WTC11 (cell line): Measurements from ENCODE around the gene GPR17. TPM values are rescaled to one million over a fixed set of nuclear protein-coding genes. Genes with fewer than 3 reads are reported as not detected.

ENCODE experiments used
- ATAC-seq: fragments of 200-7000 bp; cut with Tn5 transposase; 2 replicates; pipeline ENCODE4 v1.10.0; 2021; ENCODE audit warnings: mild to moderate bottlenecking, moderate library complexity
- CTCF ChIA-PET: fragments of 300-600 bp; sonication (Branson Sonifier 250); formaldehyde crosslinking; loops from one replicate; lab custom pipeline; 2021; ENCODE audit warnings: antibody characterized with exemption; lab: Charles Lee
- POLR2A ChIA-PET: fragments of 350-600 bp; sonication (Branson Sonifier 250); formaldehyde crosslinking; loops from one replicate; lab custom pipeline; 2021; ENCODE audit warnings: antibody characterized with exemption; lab: Charles Lee
- DNase-seq: peaks from one replicate; pipeline ENCODE4 v3.0.0; 2021; ENCODE audit warnings: low spot score
- H3K27ac Mint-ChIP-seq: 2 replicates; pipeline ENCODE4 v1.8.0; 2021; ENCODE audit warnings: mixed read lengths
- H3K27me3 Mint-ChIP-seq: 2 replicates; pipeline ENCODE4 v1.8.0; 2021; ENCODE audit warnings: low read depth, mild to moderate bottlenecking, moderate library complexity, mixed read lengths
- H3K36me3 Mint-ChIP-seq: 2 replicates; pipeline ENCODE4 v1.8.0; 2021; ENCODE audit warnings: mixed read lengths
- H3K4me1 Mint-ChIP-seq: 2 replicates; pipeline ENCODE4 v1.8.0; 2022; ENCODE audit warnings: mixed read lengths
- H3K4me3 Mint-ChIP-seq: 2 replicates; pipeline ENCODE4 v1.8.0; 2021; ENCODE audit warnings: mild to moderate bottlenecking, moderate library complexity, mixed read lengths
- H3K9me3 Mint-ChIP-seq: 2 replicates; pipeline ENCODE4 v1.8.0; 2021; ENCODE audit warnings: mixed read lengths
- E2F4 ChIP-seq: sonication (generic); formaldehyde crosslinking; IDR thresholded peaks from 2 replicates; pipeline ENCODE4 v1.8.1; 2022; ENCODE audit warnings: low read depth, mild to moderate bottlenecking, moderate library complexity, missing genetic modification reagents, borderline replicate concordance
- JUN ChIP-seq: sonication (generic); formaldehyde crosslinking; IDR thresholded peaks from 2 replicates; pipeline ENCODE4 v1.8.0; 2023; ENCODE audit warnings: mild to moderate bottlenecking, missing genetic modification reagents
- SMAD3 ChIP-seq: sonication (generic); formaldehyde crosslinking; IDR thresholded peaks from 2 replicates; pipeline ENCODE4 v1.8.0; 2022; ENCODE audit warnings: missing genetic modification reagents, mild to moderate bottlenecking, borderline replicate concordance
- TEAD1 ChIP-seq: sonication (generic); formaldehyde crosslinking; IDR thresholded peaks from 2 replicates; pipeline ENCODE4 v1.8.0; 2022; ENCODE audit warnings: mild to moderate bottlenecking, missing genetic modification reagents
- USF1 ChIP-seq: sonication (generic); formaldehyde crosslinking; IDR thresholded peaks from 2 replicates; pipeline ENCODE4 v1.8.0; 2022; ENCODE audit warnings: mild to moderate bottlenecking, missing genetic modification reagents
- ZMAT4 ChIP-seq: fragments of 250-450 bp; sonication (Bioruptor Pico); IDR thresholded peaks from 2 replicates; pipeline ENCODE4 v1.9.0; 2021; ENCODE audit warnings: mild to moderate bottlenecking
- ZNF219 ChIP-seq: sonication (generic); formaldehyde crosslinking; IDR thresholded peaks from 2 replicates; pipeline ENCODE4 v1.8.0; 2023; ENCODE audit warnings: missing genetic modification reagents, mild to moderate bottlenecking, borderline replicate concordance
- ZNF317 ChIP-seq: sonication (generic); formaldehyde crosslinking; IDR thresholded peaks from 2 replicates; pipeline ENCODE4 v1.8.1; 2023; ENCODE audit warnings: low read depth, mild to moderate bottlenecking, moderate library complexity, missing genetic modification reagents, borderline replicate concordance
- ZNF423 ChIP-seq: fragments of 250-450 bp; sonication (Bioruptor Pico); IDR thresholded peaks from 2 replicates; pipeline ENCODE4 v2.1.2; 2022; ENCODE audit warnings: mild to moderate bottlenecking, moderate library complexity
- ZNF532 ChIP-seq: fragments of 250-450 bp; sonication (Bioruptor Pico); IDR thresholded peaks from 2 replicates; pipeline ENCODE4 v1.9.0; 2021; ENCODE audit warnings: mild to moderate bottlenecking, borderline replicate concordance
- total RNA-seq: library from RNA; stranded (reverse); gene quantifications from 3 replicates; pipeline ENCODE4 v1.2.3, GENCODE V29; 2021
- TF ChIP-seq, protein P1 (sequence below): sonication (generic); formaldehyde crosslinking; IDR thresholded peaks from 2 replicates; pipeline ENCODE4 v1.8.1; 2022; ENCODE audit warnings: low read depth, missing genetic modification reagents, borderline replicate concordance
- TF ChIP-seq, protein P2 (sequence below): fragments of 250-450 bp; sonication (Bioruptor Pico); IDR thresholded peaks from 2 replicates; pipeline ENCODE4 v1.8.0; 2021; ENCODE audit warnings: mild to moderate bottlenecking
- TF ChIP-seq, protein P3 (sequence below): fragments of 250-450 bp; sonication (Bioruptor Pico); IDR thresholded peaks from 2 replicates; pipeline ENCODE4 v1.9.0; 2021; ENCODE audit warnings: moderate library complexity, mild to moderate bottlenecking, inconsistent platforms, borderline replicate concordance

Gene GPR17
- total RNA-seq, 1 experiment from 2014 or later: not detected

DNA sequence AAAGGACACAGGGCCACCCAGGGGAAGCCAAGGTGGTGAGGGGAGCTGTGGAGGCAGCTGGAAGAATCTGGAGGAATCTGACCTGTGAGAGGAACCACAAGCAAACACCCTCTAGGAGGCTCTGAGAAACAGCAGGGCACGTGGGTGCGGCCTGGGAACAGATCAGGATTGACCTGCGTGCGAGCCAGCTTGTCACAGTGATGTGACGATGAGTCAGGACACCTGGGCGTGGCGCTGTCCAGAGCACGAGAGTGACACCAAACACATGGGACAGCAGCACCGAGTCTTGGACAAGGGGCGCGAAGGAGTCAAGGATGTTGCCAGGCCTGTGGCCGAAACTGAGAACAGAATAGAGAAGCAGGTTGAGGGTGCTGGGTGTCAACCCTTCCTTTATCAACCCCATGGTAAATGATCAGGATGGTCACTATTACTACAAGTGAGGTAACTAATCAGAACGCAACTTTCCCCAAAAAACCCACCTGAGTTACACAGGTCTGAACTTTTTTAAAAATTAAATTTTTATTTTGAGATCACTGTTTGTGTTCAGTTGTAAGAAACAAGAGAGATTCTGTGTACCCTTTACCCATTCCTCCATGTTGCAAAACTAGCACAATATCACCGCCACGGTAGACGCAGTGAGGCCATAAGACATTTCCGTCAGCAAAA, 54.7 kb downstream of the GPR17 start:
- Mint-ChIP-seq H3K4me1 (peaks cover 28% of the 10 kb centered on the region), H3K27me3 (peaks cover 36% of the 10 kb centered on the region), H3K36me3 (peaks cover 9% of the 10 kb centered on the region), H3K4me3 (peak overlapping the region; percentile 87), H3K9me3 (no peaks in the 10 kb centered on the region), H3K27ac (peak overlapping the region; percentile 97)
- TF ChIP-seq ZNF317 (CRISPR knock-in tag): no peak
- TF ChIP-seq E2F4 (CRISPR knock-in tag): no peak
- TF ChIP-seq USF1 (CRISPR knock-in tag): peak; percentile 47
- TF ChIP-seq, protein P1, sequence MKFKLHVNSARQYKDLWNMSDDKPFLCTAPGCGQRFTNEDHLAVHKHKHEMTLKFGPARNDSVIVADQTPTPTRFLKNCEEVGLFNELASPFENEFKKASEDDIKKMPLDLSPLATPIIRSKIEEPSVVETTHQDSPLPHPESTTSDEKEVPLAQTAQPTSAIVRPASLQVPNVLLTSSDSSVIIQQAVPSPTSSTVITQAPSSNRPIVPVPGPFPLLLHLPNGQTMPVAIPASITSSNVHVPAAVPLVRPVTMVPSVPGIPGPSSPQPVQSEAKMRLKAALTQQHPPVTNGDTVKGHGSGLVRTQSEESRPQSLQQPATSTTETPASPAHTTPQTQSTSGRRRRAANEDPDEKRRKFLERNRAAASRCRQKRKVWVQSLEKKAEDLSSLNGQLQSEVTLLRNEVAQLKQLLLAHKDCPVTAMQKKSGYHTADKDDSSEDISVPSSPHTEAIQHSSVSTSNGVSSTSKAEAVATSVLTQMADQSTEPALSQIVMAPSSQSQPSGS: no peak
- no peak for TF ChIP-seq ZNF219 (CRISPR knock-in tag)
- peak; percentile 32; the same call in 1 of the 2 replicates for TF ChIP-seq SMAD3
- peak; percentile 43; the same call in 1 of the 2 replicates for TF ChIP-seq TEAD1 (CRISPR knock-in tag)
- TF ChIP-seq ZMAT4 (CRISPR knock-in tag): no peak
- TF ChIP-seq, protein P2, sequence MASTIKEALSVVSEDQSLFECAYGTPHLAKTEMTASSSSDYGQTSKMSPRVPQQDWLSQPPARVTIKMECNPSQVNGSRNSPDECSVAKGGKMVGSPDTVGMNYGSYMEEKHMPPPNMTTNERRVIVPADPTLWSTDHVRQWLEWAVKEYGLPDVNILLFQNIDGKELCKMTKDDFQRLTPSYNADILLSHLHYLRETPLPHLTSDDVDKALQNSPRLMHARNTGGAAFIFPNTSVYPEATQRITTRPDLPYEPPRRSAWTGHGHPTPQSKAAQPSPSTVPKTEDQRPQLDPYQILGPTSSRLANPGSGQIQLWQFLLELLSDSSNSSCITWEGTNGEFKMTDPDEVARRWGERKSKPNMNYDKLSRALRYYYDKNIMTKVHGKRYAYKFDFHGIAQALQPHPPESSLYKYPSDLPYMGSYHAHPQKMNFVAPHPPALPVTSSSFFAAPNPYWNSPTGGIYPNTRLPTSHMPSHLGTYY (CRISPR knock-in tag): no peak
- no peak for TF ChIP-seq ZNF532 (CRISPR knock-in tag)
- TF ChIP-seq JUN (CRISPR knock-in tag): no peak
- TF ChIP-seq, protein P3, sequence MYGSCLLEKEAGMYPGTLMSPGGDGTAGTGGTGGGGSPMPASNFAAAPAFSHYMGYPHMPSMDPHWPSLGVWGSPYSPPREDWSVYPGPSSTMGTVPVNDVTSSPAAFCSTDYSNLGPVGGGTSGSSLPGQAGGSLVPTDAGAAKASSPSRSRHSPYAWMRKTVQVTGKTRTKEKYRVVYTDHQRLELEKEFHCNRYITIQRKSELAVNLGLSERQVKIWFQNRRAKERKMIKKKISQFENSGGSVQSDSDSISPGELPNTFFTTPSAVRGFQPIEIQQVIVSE: no peak
- TF ChIP-seq ZNF423 (CRISPR knock-in tag): peak; percentile 59; the same call in 1 of the 2 replicates
- DNase-seq: peak; percentile 55
- POLR2A ChIA-PET: interaction anchor here (1.0 to 2.0 kb wide), 2 partner anchors 25 to 190 kb away, joined by 3 to 6 read pairs; partner anchors contain the start of gene LIMS2
- ATAC-seq: peak; percentile 29
- CTCF ChIA-PET: interaction anchor here (0.9 to 4.7 kb wide), 2 partner anchors 109 to 110 kb away, joined by 3 to 35 read pairs; partner anchors contain the start of gene WDR33
